Stimulated activated CD4-positive, alpha-beta T cell treated with anti-CD3 and anti-CD28 coated beads, TNF-alpha, amount 100 ng/mL, for 24 hours (primary cell): ENCODE results near the gene AMBP.
"Not testable (repeated sequence)": the region's sequence is repeated elsewhere in the genome, so short reads cannot be mapped to it uniquely, and the experiment has no call there.

Experiments used
- DNase-seq, 3 experiments: peaks; one replicate each; pipeline ENCODE4 v3.0.0-alpha.2; 2020; ENCODE audit warnings: low read depth in 3 of 3

Gene AMBP

DNA sequence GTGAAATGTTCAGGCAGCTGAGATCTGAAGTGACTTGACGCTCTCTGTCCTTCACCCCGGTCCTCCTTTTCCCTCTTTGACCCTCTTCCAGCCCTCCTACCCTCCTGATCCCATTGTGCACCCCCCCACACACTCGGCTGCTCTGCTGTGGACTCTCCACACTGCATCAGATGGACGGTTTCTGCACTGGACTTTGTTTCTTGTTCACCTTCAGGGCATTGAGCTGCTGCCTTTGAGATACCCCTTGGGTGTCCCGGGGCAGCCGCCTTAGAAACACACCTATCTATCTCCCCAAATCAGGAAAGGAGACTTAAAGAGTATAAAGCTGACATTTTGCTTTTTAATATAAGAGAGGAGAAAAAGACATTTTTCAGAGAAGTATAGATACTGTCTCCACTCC is 27.5 kb downstream of the AMBP start:
- DNase-seq = no peak

DNA sequence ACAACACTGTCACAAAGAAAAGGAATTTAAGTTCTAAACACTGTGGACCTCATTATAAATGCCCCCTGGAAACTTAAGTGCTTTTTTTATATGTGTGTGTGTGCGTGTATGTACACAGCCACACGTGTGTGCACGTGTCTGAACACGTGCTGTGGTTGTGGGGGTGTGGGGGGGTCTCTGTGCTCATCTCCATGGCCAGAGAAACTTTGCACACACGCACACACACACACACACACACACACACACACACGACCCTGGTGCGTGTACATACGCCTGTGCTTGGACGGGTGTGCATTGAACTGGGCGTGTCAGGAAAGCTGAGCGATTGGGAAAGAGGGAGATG is 27.9 kb downstream of the AMBP start:
- DNase-seq = no peak

GRCh38 chr9:114049441-114050225 is 28.5 kb downstream of the AMBP start:
- no peak for DNase-seq

DNA sequence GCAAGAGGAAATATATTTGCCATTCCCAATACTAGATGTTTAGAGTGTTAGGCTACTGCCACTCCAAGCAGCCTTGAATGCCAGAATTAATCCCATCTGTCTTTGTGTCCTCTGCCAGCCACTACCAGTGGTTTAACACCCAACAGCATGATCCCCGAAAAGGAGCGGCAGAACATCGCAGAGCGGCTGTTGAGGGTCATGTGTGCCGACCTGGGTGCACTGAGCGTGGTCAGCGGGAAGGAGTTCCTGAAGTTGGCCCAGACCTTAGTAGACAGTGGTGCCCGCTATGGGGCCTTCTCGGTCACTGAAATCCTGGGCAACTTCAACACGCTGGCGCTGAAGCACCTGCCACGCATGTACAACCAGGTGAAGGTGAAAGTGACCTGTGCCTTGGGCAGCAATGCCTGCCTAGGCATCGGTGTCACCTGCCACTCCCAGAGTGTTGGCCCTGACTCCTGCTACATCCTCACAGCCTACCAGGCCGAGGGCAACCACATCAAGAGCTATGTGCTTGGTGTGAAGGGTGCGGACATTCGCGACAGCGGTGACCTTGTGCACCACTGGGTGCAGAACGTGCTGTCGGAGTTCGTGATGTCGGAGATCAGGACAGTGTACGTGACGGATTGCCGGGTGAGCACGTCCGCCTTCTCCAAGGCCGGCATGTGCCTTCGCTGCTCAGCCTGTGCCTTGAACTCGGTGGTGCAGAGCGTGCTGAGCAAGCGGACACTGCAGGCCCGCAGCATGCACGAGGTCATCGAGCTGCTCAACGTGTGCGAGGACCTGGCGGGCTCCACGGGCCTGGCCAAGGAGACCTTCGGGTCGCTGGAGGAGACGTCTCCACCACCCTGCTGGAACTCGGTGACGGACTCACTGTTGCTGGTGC is 29.3 kb downstream of the AMBP start:
- DNase-seq = no peak

GRCh38 chr9:114047717-114048116 is 30.4 kb downstream of the AMBP start:
- no peak for DNase-seq

GRCh38 chr9:114046875-114047274 is 31.2 kb downstream of the AMBP start:
- no peak for DNase-seq

GRCh38 chr9:114046237-114046755 is 31.8 kb downstream of the AMBP start:
- DNase-seq = no peak

GRCh38 chr9:114043660-114044059 is 34.4 kb downstream of the AMBP start:
- not testable (repeated sequence) for DNase-seq

- DNase-seq = no peak
Measured at GRCh38 chr9:114039484-114039883, 38.6 kb downstream of the AMBP start.

DNA sequence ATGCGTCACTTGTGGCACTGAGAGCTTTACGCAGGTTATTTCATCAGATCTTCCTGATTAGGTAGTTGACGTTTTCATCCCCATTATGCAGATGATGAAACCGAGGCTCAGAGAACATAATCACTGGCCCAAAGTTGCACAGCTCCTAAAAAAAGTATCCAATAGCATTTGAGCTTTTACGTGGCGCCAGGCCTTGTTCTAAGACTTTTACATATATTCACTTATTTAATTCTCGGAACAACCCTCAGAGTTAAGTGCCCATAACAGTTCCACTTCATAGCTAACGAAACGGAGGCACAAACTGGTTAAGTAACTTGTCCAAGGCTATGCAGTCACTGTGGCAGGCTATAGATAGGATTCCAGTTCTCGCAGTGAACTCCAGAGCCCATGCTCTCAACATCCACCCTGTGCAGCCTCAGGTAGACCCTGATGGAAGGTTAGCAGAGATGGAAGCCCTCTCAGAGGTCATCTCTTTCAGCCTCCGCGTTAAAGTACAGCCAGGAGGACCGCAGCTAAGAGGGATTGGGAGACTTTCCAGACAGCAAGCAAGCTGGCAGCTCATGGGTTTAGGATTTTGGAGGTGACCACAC is 39.3 kb downstream of the AMBP start:
- no peak for DNase-seq

- no peak for DNase-seq
Measured at GRCh38 chr9:114037961-114038723, 40.0 kb downstream of the AMBP start.

DNA sequence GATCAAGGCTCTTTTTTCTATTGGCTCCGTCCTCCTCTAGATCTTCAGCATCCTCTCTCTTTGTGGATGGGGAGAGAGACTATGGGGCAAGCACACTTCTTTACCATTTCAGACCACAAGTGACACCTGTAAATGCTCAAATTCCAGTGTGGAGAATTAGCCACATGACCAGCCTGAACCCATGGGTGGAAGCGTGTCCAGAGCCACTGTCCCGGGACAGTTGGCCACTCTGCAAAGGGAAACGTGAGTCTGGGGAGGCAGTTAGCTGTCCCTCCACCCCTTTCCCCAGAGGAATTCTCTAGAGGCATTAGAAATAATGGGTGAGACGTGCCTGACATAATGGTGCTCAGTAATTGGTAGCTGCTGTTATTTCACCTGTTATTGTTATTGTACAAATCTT is 40.9 kb downstream of the AMBP start:
- no peak for DNase-seq

DNA sequence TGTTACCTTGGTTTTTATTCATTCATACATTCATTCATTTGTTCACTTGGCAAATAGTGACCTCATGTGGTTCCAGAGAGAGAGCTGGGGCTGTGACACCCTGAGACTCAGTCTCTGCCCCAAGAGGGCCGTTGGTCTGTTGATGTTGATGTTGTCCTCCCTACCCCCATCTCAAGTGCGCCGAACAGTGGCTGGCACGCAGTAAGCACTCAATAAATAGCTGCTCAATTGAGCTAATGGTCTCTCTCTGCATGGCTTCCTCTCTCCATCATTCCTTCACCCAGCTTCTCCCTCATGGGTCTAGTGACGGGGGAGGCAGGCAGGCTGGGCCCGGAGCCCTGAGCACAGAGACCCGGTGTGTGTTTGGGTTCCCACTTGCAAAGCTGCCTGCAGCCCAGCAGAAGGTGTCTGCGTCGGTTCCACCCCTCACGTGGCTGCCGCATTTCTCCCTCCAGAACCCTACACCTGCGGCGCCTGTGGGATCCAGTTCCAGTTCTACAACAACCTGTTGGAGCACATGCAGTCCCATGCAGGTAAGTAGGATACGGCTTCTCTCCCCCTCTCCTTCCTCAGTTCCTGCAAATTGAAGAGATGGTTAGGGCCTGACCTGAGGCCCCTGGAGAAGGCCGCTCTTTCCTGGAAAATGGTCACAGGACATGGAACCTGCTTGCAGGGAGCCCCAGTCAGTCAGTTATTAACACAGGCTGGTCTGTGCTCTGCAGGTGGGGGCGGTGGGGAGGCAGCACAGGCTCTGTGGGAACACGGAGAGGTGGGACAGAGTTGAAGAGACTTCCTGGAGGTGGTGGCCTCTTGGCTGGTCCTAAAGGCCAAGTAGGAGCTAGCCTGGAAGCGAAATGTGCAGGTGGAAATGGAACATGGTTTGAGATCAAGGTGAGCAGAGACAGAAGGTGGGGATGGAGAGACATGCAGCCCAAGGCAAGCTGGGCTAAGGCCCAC is 42.0 kb downstream of the AMBP start:
- DNase-seq = no peak

DNA sequence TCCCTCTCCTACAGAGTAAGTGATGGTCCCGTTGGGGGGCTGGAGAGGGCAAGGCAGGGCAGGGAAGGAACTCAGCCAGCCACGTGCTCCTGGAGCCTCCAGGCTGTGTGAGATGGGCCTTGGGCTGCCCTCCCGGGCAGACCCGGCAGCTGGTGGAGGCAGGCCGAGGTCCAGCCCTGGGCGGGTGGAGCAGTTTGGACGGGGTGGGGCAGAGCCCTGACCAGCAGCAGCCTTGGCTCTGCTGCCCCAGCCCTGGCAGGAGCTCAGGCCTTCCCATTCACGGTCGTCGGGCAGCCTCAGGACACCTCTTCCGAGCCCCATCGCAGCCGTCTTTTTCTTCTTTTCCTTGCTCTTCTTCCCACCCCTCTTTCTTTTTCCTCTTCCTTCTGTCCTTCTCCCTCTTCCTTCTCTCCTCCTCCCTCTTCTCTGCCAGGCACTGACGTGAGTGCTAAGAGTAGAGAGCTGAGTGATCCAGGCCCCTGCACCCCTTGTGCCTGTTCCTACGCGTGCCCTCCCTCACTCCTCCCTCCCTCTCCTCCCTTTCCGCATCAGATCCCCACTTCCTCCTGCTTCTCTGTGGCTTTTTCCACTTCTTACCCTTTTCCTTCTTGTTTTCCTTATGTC is 42.8 kb downstream of the AMBP start:
- no peak for DNase-seq

DNA sequence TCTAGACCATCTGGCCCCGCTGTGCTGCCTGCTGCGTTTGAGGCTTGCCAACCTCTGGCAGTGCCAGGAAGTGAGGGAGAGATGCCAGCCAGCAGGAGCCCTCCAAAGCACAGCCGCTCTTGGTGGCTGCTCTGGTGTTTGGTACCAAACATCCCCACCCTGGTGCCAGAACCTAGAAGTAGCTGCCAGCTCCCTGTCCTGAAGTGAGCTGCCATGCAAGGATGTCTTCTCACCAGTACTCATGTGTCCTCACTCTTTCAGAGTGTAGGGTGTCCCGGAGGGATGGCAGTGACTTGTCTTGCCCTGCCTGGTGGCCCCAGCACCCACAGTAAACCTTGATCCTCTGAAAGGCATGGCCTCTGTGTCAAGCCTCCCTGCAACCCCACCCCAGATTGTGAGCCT is 43.4 kb downstream of the AMBP start:
- no peak for DNase-seq

- DNase-seq = no peak
Measured at GRCh38 chr9:114034196-114034595, 43.9 kb downstream of the AMBP start.

DNA sequence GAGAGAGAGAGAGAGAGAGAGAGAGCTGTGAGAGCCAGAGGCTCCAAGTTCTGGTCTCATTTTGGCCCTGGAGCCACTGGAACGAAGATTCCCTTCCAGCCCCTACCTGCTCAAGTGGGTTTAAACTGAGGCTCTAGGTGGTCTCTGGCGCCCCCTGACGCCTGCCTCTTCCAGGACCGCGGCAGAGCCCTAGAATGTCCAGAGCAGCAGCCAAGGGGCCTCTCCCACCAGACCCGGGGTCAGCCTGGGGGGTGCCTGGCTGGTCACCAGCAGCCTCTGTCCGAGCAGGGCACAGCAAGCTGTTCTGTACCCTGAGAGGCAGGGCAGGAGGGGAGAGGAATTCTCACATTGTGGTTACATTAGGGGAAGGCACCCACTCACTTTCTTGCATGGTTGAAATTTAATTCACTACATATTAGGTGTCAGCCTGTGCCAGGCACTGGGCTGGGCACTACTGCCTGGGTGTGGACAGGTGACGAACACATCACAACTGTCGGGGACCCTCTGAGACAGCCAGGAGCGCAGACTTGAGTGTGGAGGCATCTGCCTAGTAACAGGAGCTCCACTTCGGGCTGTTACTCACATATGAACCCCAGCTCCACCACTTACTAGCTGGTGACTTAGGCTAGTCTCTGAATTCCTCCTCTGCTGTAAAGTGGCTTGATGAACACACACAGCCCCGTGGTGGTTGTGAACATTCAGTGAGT is 44.5 kb downstream of the AMBP start:
- DNase-seq = no peak

DNA sequence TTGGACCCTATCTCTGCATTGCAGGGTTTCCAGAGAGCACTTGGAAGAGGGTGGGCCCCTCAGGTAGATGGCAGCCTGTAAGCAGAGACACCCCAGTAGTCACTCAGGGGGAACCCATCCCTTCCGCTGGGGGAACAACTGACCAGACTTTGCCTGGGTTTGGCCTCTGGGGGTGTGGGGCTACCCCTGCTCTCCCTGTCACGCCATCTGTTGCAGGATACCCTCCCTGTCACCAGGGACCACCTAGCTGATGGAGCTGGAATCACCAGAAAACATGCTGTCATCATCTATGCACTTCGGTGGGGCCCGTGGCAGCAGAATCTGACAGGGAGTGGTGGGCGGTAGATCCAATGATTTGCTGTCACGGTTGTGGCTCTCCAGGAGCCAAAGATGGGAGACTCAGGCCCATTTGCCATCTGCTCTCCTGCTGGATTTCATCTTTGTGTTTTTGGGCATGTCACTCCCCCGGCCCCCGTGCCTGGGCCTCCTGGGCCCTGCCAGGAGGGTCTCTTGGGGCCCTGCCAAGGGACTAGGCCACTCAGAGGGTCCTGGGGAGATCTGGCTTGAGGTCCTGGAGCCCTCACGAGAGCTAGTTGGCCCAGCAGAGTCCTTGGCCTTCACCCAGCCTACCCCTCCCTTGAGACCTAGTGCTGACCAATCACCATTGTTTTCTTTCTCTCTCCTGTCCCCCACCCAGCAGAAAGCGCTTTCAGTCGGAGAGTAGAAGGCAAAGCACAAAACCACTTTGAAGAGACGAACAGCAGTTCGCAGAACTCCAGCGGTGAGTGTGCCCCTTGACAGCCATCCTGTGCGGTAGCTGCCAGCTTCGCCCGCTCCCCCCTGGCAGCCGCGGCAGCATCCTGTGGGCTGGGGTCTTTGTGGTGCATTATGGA is 45.9 kb downstream of the AMBP start:
- DNase-seq = no peak
